Transverse colon (tissue), 4 donors: Measurements from ENCODE around the gene PCCA.

Source experiments
- CTCF ChIP-seq, 5 experiments: fragments of 200-600 bp in 3 of 5; fragments of 450-650 bp in 2 of 5; sonication (generic) in 3 of 5; IDR thresholded peaks; 1 replicate in 2 of 5; 2 replicates in 3 of 5; pipeline ENCODE4 v1.5.1; 2016 to 2017; ENCODE audit warnings: antibody characterized with exemption in 5 of 5, inconsistent platforms in 3 of 5, mild to moderate bottlenecking in 2 of 5, moderate library complexity in 1 of 5
- EP300 ChIP-seq: sonication (generic); formaldehyde crosslinking; IDR thresholded peaks from one replicate; pipeline ENCODE4 v1.6.1; 2017; ENCODE audit warnings: antibody characterized with exemption, low read depth
- POLR2A ChIP-seq: fragments of 450-650 bp; IDR thresholded peaks from one replicate; pipeline ENCODE4 v1.6.1; 2016; ENCODE audit warnings: antibody characterized with exemption, mild to moderate bottlenecking, moderate library complexity
- POLR2AphosphoS5 ChIP-seq, 3 donors: sonication (generic); formaldehyde crosslinking; IDR thresholded peaks; one replicate each; pipeline ENCODE4 v1.6.1; 2016; ENCODE audit warnings: antibody characterized with exemption in 3 of 3

GRCh38 chr13:100532836-100533435, 444.0 kb downstream of the PCCA start:
- TF ChIP-seq CTCF (IDR thresholded peaks at IDR 0.05) (no peak), POLR2A (no peak), EP300 (no peak), POLR2AphosphoS5 (IDR thresholded peaks at IDR 0.05) (no peak)
